ENCODE results near the gene BCKDHA. TPM values are rescaled to one million over a fixed set of nuclear protein-coding genes. Genes with fewer than 3 reads are reported as not detected.

BCKDHA gene
- total RNA-seq, 1 experiment from 2014 or later, result 17.7 TPM

DNA sequence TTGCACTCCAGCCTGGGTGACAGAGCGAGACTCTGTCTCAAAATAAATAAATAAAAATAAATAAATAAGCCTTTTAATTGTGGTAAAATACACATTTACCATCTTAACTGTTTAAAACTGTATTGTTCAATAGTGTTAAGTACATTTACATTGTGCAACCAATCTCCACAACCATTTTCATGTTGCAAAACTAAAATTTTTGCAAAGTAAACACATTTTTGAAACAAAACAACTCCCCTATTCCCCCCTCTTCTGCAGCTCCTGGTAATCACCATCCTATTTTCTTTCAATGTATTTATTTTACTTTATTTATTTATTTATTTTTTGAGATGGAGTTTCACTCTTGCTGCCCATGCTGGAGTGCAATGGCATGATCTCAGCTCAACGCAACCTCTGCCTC, 27.8 kb upstream of the BCKDHA start:
- no peak for DNase-seq (ENCODE audit: low read depth, low spot score)
- ChIA-PET CTCF (no interaction called here), RAD21 (ENCODE audit: low non-redundant PET in 1 of 2, low total read pairs in 2 of 2, uncharacterized antibody in 2 of 2, unreplicated experiment in 2 of 2) (no interaction called here), POLR2A (no interaction called here)
- H4K20me1 ChIP-seq (ENCODE audit: insufficient read depth), result no peaks in the 10 kb centered on the region
- H2AFZ ChIP-seq (ENCODE audit: low read depth, low read length, poor library complexity, severe bottlenecking), result no peak overlapping the region
- H3K79me2 ChIP-seq (ENCODE audit: insufficient read depth, low read length), result peaks cover 6% of the 10 kb centered on the region; the same call in 1 of the 2 replicates
- H3K4me3 ChIP-seq (replicated peaks in 1 of 2; ENCODE audit: low read depth in 1 of 2, low read length in 2 of 2), result no peak overlapping the region
- no peaks in the 10 kb centered on the region for H3K27me3 ChIP-seq (ENCODE audit: insufficient read depth, low read length)
- H3K9me3 ChIP-seq (ENCODE audit: control insufficient read depth in 1 of 2, insufficient read depth in 1 of 2, low read depth in 1 of 2, low read length in 2 of 2), result no peaks in the 10 kb centered on the region
- no peaks in the 10 kb centered on the region for H3K36me3 ChIP-seq (ENCODE audit: control insufficient read depth in 1 of 2, insufficient read depth in 2 of 2, low read length in 2 of 2)
- H3K9ac ChIP-seq (ENCODE audit: low read length), result no peak overlapping the region
- intact Hi-C loops (cut with micrococcal nuclease), result no loop called here
- TF ChIP-seq EZH2 (IDR thresholded peaks at IDR 0.05) (no peak), CEBPB (IDR thresholded peaks at IDR 0.05; ENCODE audit: low read depth) (no peak), ELF1 (IDR thresholded peaks at IDR 0.05; ENCODE audit: borderline replicate concordance, low read depth) (no peak), YY1 (IDR thresholded peaks at IDR 0.05; ENCODE audit: extremely low read depth, insufficient replicate concordance, low read depth, low read length) (no peak), SRF (IDR thresholded peaks at IDR 0.05; ENCODE audit: low read depth) (no peak), EZH2phosphoT487 (IDR thresholded peaks at IDR 0.05; ENCODE audit: borderline replicate concordance) (no peak), ZFX (IDR thresholded peaks at IDR 0.05) (no peak), CBX3 (IDR thresholded peaks at IDR 0.05; ENCODE audit: low read depth) (no peak), SIN3A (IDR thresholded peaks at IDR 0.05; ENCODE audit: low read depth) (no peak), TCF7L2 (IDR thresholded peaks at IDR 0.05; ENCODE audit: borderline replicate concordance, extremely low read depth, insufficient read depth, insufficient read length) (no peak), POLR2A (IDR thresholded peaks at IDR 0.05; ENCODE audit: borderline replicate concordance, extremely low read depth, insufficient read depth, insufficient read length) (no peak)
- TF ChIP-seq, protein P1, sequence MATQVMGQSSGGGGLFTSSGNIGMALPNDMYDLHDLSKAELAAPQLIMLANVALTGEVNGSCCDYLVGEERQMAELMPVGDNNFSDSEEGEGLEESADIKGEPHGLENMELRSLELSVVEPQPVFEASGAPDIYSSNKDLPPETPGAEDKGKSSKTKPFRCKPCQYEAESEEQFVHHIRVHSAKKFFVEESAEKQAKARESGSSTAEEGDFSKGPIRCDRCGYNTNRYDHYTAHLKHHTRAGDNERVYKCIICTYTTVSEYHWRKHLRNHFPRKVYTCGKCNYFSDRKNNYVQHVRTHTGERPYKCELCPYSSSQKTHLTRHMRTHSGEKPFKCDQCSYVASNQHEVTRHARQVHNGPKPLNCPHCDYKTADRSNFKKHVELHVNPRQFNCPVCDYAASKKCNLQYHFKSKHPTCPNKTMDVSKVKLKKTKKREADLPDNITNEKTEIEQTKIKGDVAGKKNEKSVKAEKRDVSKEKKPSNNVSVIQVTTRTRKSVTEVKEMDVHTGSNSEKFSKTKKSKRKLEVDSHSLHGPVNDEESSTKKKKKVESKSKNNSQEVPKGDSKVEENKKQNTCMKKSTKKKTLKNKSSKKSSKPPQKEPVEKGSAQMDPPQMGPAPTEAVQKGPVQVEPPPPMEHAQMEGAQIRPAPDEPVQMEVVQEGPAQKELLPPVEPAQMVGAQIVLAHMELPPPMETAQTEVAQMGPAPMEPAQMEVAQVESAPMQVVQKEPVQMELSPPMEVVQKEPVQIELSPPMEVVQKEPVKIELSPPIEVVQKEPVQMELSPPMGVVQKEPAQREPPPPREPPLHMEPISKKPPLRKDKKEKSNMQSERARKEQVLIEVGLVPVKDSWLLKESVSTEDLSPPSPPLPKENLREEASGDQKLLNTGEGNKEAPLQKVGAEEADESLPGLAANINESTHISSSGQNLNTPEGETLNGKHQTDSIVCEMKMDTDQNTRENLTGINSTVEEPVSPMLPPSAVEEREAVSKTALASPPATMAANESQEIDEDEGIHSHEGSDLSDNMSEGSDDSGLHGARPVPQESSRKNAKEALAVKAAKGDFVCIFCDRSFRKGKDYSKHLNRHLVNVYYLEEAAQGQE (IDR thresholded peaks at IDR 0.05; ENCODE audit: low read depth), result no peak
- TF ChIP-seq, protein P2, sequence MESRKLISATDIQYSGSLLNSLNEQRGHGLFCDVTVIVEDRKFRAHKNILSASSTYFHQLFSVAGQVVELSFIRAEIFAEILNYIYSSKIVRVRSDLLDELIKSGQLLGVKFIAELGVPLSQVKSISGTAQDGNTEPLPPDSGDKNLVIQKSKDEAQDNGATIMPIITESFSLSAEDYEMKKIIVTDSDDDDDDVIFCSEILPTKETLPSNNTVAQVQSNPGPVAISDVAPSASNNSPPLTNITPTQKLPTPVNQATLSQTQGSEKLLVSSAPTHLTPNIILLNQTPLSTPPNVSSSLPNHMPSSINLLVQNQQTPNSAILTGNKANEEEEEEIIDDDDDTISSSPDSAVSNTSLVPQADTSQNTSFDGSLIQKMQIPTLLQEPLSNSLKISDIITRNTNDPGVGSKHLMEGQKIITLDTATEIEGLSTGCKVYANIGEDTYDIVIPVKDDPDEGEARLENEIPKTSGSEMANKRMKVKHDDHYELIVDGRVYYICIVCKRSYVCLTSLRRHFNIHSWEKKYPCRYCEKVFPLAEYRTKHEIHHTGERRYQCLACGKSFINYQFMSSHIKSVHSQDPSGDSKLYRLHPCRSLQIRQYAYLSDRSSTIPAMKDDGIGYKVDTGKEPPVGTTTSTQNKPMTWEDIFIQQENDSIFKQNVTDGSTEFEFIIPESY (IDR thresholded peaks at IDR 0.05; ENCODE audit: extremely low read depth, insufficient replicate concordance, low read length), result no peak
- TF ChIP-seq, protein P3, sequence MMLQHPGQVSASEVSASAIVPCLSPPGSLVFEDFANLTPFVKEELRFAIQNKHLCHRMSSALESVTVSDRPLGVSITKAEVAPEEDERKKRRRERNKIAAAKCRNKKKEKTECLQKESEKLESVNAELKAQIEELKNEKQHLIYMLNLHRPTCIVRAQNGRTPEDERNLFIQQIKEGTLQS (IDR thresholded peaks at IDR 0.05), result no peak
- TF ChIP-seq, protein P4, sequence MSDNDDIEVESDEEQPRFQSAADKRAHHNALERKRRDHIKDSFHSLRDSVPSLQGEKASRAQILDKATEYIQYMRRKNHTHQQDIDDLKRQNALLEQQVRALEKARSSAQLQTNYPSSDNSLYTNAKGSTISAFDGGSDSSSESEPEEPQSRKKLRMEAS (IDR thresholded peaks at IDR 0.05), result no peak
- TF ChIP-seq, protein P5, sequence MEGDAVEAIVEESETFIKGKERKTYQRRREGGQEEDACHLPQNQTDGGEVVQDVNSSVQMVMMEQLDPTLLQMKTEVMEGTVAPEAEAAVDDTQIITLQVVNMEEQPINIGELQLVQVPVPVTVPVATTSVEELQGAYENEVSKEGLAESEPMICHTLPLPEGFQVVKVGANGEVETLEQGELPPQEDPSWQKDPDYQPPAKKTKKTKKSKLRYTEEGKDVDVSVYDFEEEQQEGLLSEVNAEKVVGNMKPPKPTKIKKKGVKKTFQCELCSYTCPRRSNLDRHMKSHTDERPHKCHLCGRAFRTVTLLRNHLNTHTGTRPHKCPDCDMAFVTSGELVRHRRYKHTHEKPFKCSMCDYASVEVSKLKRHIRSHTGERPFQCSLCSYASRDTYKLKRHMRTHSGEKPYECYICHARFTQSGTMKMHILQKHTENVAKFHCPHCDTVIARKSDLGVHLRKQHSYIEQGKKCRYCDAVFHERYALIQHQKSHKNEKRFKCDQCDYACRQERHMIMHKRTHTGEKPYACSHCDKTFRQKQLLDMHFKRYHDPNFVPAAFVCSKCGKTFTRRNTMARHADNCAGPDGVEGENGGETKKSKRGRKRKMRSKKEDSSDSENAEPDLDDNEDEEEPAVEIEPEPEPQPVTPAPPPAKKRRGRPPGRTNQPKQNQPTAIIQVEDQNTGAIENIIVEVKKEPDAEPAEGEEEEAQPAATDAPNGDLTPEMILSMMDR (IDR thresholded peaks at IDR 0.05 in 2 of 3, conservative IDR thresholded peaks at IDR 0.05 in 1 of 3; ENCODE audit: borderline replicate concordance in 1 of 3, insufficient read depth in 1 of 3, low read depth in 2 of 3, low read length in 2 of 3), result no peak
- peaks cover 5 to 32% of the 10 kb centered on the region in 2 experiments; a peak in 3 of 4 replicates for H3K4me1 ChIP-seq (ENCODE audit: control insufficient read depth in 1 of 2, insufficient read depth in 2 of 2, low read length in 2 of 2)
- no peaks in the 10 kb centered on the region for H3K9me2 ChIP-seq (ENCODE audit: insufficient read depth)
- BruUV-seq (replicated peaks), result no TSS peak
- no peak overlapping the region for H3K27ac ChIP-seq (ENCODE audit: low read depth, low read length)
- no peak overlapping the region for H3K4me2 ChIP-seq (ENCODE audit: low read length)
- ATAC-seq, result no peak

Data from HCT116 (cell line).